A549 (cell line): ENCODE results near the gene PADI4. TPM values are rescaled to one million over a fixed set of nuclear protein-coding genes. Genes with fewer than 3 reads are reported as not detected.

Experiments used
- ATAC-seq, 2 experiments: fragments of 200-7000 bp in 1 of 2; fragments of >200 bp in 1 of 2; cut with Nextera tagmentation in 1 of 2; cut with Tn5 transposase in 1 of 2; 3 replicates each; pipeline versions ENCODE4 v1.8.0 to v1.9.1; 2018 to 2020; ENCODE audit warnings: mild to moderate bottlenecking in 1 of 2, moderate library complexity in 1 of 2
- CTCF ChIA-PET: fragments of 300-600 bp; sonication (Branson Sonifier 250); formaldehyde crosslinking; extraction: SDS; loops from one replicate; lab custom pipeline; 2021; ENCODE audit warnings: antibody characterized with exemption, inconsistent platforms; lab: Yijun Ruan, JAX
- POLR2A ChIA-PET: fragments of 350-600 bp; formaldehyde crosslinking; extraction: SDS; loops from one replicate; lab custom pipeline; 2021; ENCODE audit warnings: antibody characterized with exemption, inconsistent platforms; lab: Yijun Ruan, JAX
- DNase-seq, 2 experiments: peaks; one replicate each; pipeline versions ENCODE4 v3.0.0 to v3.0.0-alpha.2; 2011 to 2016; ENCODE audit warnings: low read depth in 1 of 2, low spot score in 1 of 2
- FAIRE-seq: peaks from 2 replicates; lab custom pipeline; 2011; peaks lifted over from hg19 to GRCh38; lab: Jason Lieb, UNC
- H3K27ac ChIP-seq, 2 experiments: fragments of >200 bp; sonication (Bioruptor Twin); formaldehyde crosslinking; 3 replicates each; pipeline ENCODE4 v1.5.1; 2016 to 2017
- H3K4me1 ChIP-seq: fragments of >200 bp; sonication (Bioruptor Twin); formaldehyde crosslinking; 3 replicates; pipeline ENCODE4 v1.6.1; 2016
- H3K4me2 ChIP-seq: fragments of >200 bp; sonication (Bioruptor Twin); formaldehyde crosslinking; 3 replicates; pipeline ENCODE4 v1.6.1; 2016
- H3K4me3 ChIP-seq: fragments of >200 bp; sonication (Bioruptor Twin); formaldehyde crosslinking; 3 replicates; pipeline ENCODE4 v1.5.1; 2016
- H3K9me3 ChIP-seq: fragments of >200 bp; sonication (Bioruptor Twin); formaldehyde crosslinking; 3 replicates; pipeline ENCODE4 v1.6.1; 2016
- BHLHE40 ChIP-seq: IDR thresholded peaks from 2 replicates; pipeline ENCODE4 v1.6.1; 2012; ENCODE audit warnings: low read depth, low read length, inconsistent platforms
- CBX2 ChIP-seq: fragments of 200-600 bp; sonication (generic); IDR thresholded peaks from 2 replicates; pipeline ENCODE4 v1.6.1; 2016; ENCODE audit warnings: low read depth, mild to moderate bottlenecking, borderline replicate concordance
- CTCF ChIP-seq: fragments of >200 bp; sonication (Bioruptor Twin); formaldehyde crosslinking; IDR thresholded peaks from 3 replicates; pipeline ENCODE4 v1.5.1; 2016
- E2F6 ChIP-seq: IDR thresholded peaks from 2 replicates; pipeline ENCODE4 v1.6.1; 2012; ENCODE audit warnings: low read depth, borderline replicate concordance
- FOXS1 ChIP-seq: fragments of 250-450 bp; sonication (Bioruptor Pico); IDR thresholded peaks from 2 replicates; pipeline ENCODE4 v1.5.0; 2020; ENCODE audit warnings: mild to moderate bottlenecking, moderate library complexity
- MAFK ChIP-seq: fragments of 450-650 bp; IDR thresholded peaks from 2 replicates; pipeline ENCODE4 v1.6.1; 2014; ENCODE audit not compliant: partially characterized antibody
- NFE2L2 ChIP-seq: fragments of 150-350 bp; conservative IDR thresholded peaks from 2 replicates; pipeline ENCODE4 v1.6.1; 2014; ENCODE audit warnings: low read length
- PBX3 ChIP-seq: IDR thresholded peaks from 2 replicates; pipeline ENCODE4 v1.6.1; 2012
- RNF2 ChIP-seq: fragments of 200-600 bp; sonication (generic); IDR thresholded peaks from 2 replicates; pipeline ENCODE4 v1.6.1; 2016; ENCODE audit warnings: low read depth, mild to moderate bottlenecking, antibody characterized with exemption, moderate library complexity, borderline replicate concordance
- ZC3H11A ChIP-seq: fragments of 450-650 bp; IDR thresholded peaks from 2 replicates; pipeline ENCODE4 v1.6.1; 2014; ENCODE audit warnings: antibody characterized with exemption, mild to moderate bottlenecking
- ZFP36 ChIP-seq: fragments of 450-650 bp; IDR thresholded peaks from 2 replicates; pipeline ENCODE4 v1.6.1; 2014; ENCODE audit warnings: borderline replicate concordance; ENCODE audit not compliant: partially characterized antibody
- ZNF302 ChIP-seq: fragments of 250-450 bp; sonication (Bioruptor Pico); IDR thresholded peaks from 2 replicates; pipeline ENCODE4 v1.9.0; 2021; ENCODE audit warnings: inconsistent platforms, mild to moderate bottlenecking, moderate library complexity
- ZSCAN20 ChIP-seq: fragments of 250-450 bp; sonication (Bioruptor Pico); IDR thresholded peaks from 2 replicates; pipeline ENCODE4 v1.8.0; 2022; ENCODE audit warnings: mild to moderate bottlenecking, moderate library complexity
- WGBS: methylation state at CpG from one replicate; pipeline ENCODE4 v1.1.6; 2017; ENCODE audit errors: missing lambda C conversion rate; 5-methylcytosine and 5-hydroxymethylcytosine counted together
- polyA plus RNA-seq, 4 experiments: library from polyadenylated mRNA; depleted of rRNA in 3 of 4; stranded (reverse); fragments of >200 nt; fragmentation: RNase III in 1 of 4; extraction: RNeasy Plus Mini Kit Qiagen cat#74134 plus additional on column Dnase treatment in 1 of 4; gene quantifications; 2 replicates in 3 of 4; 3 replicates in 1 of 4; pipeline ENCODE4 v1.2.3, GENCODE V29; 2011 to 2017

The PADI4 gene
- polyA plus RNA-seq, 2 of the 4 experiments (the other 2 are of a cell fraction): not detected

- ChIA-PET CTCF (interaction anchor here (2.2 to 9.9 kb wide), 3 partner anchors 166 to 344 kb away, joined by 8 to 107 read pairs (median 47); no protein-coding TSS in a partner anchor), POLR2A (no interaction called here)
- 43% methylated on average over 2 of the region's 3 CpGs for WGBS
- Histone ChIP-seq H3K4me2 (no peak overlapping the region), H3K4me3 (no peak overlapping the region), H3K9me3 (no peaks in the 10 kb centered on the region), H3K27ac (no peak overlapping the region), H3K4me1 (no peaks in the 10 kb centered on the region)
- no peak for DNase-seq
- TF ChIP-seq ZFP36 (no peak), FOXS1 (CRISPR knock-in tag) (no peak)
- no peak for FAIRE-seq
- no peak for ATAC-seq
These were observed 95.1 kb downstream of the PADI4 start for GRCh38 chr1:17403081-17403480.

GRCh38 chr1:17404034-17404684, 96.2 kb downstream of the PADI4 start:
- ATAC-seq: no peak
- CTCF ChIA-PET: interaction anchor here (0.6 to 9.9 kb wide), 8 partner anchors 8 to 345 kb away, joined by 4 to 107 read pairs (median 26); partner anchors contain the start of gene PADI2

GRCh38 chr1:17404820-17405219, 96.8 kb downstream of the PADI4 start:
- WGBS: 89% methylated on average over 5 of the region's 6 CpGs
- DNase-seq: no peak
- TF ChIP-seq ZSCAN20 (CRISPR knock-in tag) (no peak), RNF2 (no peak), MAFK (no peak), CBX2 (no peak), CTCF (no peak), ZC3H11A (no peak), BHLHE40 (no peak), NFE2L2 (no peak)
- ATAC-seq: no peak
- no peaks in the 10 kb centered on the region for H3K4me1 ChIP-seq
- no peak for FAIRE-seq
- ChIA-PET CTCF (interaction anchor here (0.7 to 9.9 kb wide), 10 partner anchors 8 to 345 kb away, joined by 3 to 107 read pairs (median 15); partner anchors contain the start of gene PADI2), POLR2A (interaction anchor here (0.6 kb wide), 1 partner anchor 350 kb away, joined by 7 read pairs; no protein-coding TSS in a partner anchor)
- H3K4me2 ChIP-seq: no peak overlapping the region
- no peaks in the 10 kb centered on the region for H3K9me3 ChIP-seq
- H3K4me3 ChIP-seq: no peak overlapping the region
- H3K27ac ChIP-seq: 0 out of 6 replicates have a peak overlapping the region, but pooled peaks of 1 of the 2 experiments have one; percentile 3

More at GRCh38 chr1:17404034-17404684, 96.2 kb downstream of the PADI4 start:
- no peak for FAIRE-seq
- DNase-seq: no peak
- WGBS: 90% methylated on average over 10 of the region's 15 CpGs
- Histone ChIP-seq H3K27ac (no peak overlapping the region), H3K4me2 (no peak overlapping the region), H3K4me3 (no peak overlapping the region), H3K4me1 (no peaks in the 10 kb centered on the region), H3K9me3 (no peaks in the 10 kb centered on the region)
- TF ChIP-seq E2F6 (no peak), ZNF302 (CRISPR knock-in tag) (no peak), PBX3 (no peak)
- POLR2A ChIA-PET: no interaction called here
